ENCODE data around the gene ALKBH7. TPM values are rescaled to one million over a fixed set of nuclear protein-coding genes. Genes with fewer than 3 reads are reported as not detected.
A peak's percentile ranks its signal among the peaks of the same experiment; 100 is the strongest.

The ALKBH7 gene
- total RNA-seq, 4 donors from 2014 or later: 54.5 to 91.1 (median 77.4) TPM

DNA sequence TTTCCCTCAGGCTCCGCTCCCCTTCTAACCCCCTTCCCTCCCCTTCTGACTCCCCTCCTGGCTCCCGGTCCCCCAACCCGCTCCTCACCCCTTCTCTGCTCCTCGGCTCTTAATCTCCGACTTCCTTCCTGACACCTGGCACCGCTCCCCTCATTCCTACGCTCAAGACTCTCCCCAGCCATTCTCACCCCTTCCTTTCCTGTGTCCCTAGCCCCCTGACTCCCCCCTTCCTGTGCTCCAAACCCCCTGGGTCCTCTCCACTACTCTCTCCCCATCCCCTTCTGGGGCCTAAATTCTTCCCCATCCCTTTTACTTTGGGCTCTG lies 10.6 kb upstream of the ALKBH7 start:
- no peak for DNase-seq (ENCODE audit: low spot score in 2 of 2)
- peak overlapping the region; percentile 56 for H3K4me3 ChIP-seq (ENCODE audit: low read depth, poor library complexity, severe bottlenecking)
- TF ChIP-seq, protein P1, sequence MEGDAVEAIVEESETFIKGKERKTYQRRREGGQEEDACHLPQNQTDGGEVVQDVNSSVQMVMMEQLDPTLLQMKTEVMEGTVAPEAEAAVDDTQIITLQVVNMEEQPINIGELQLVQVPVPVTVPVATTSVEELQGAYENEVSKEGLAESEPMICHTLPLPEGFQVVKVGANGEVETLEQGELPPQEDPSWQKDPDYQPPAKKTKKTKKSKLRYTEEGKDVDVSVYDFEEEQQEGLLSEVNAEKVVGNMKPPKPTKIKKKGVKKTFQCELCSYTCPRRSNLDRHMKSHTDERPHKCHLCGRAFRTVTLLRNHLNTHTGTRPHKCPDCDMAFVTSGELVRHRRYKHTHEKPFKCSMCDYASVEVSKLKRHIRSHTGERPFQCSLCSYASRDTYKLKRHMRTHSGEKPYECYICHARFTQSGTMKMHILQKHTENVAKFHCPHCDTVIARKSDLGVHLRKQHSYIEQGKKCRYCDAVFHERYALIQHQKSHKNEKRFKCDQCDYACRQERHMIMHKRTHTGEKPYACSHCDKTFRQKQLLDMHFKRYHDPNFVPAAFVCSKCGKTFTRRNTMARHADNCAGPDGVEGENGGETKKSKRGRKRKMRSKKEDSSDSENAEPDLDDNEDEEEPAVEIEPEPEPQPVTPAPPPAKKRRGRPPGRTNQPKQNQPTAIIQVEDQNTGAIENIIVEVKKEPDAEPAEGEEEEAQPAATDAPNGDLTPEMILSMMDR (IDR thresholded peaks at IDR 0.05): no peak
- TF ChIP-seq POLR2A (IDR thresholded peaks at IDR 0.05): no peak
- WGBS, 2 donors: 0 to 3% methylated on average over 7 of the region's 7 CpGs
- intact Hi-C loops (cut with DNase I; ENCODE audit: low total_unique reads): no loop called here

DNA sequence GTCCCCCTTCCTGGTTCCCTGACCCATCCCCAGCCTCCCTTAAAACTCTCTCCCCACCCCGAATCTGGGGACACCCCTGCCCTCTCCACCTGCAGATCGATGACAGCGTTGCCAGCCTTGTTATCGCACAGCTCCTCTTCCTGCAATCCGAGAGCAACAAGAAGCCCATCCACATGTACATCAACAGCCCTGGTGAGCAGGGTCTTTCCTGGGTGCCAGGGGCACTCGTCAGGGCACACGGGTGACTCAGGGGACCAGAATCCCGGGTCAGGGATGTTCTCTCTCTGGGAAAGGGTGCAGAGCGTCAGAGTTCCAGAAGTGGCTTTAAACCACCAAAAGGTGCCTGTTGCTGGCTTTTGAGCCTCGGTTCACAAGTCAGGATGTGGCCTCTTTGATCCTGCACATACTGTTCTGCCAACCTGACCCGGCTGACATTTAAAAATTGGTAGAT lies 10.2 kb upstream of the ALKBH7 start:
- TF ChIP-seq, protein P1 (IDR thresholded peaks at IDR 0.05): no peak
- H3K4me3 ChIP-seq (ENCODE audit: low read depth, poor library complexity, severe bottlenecking): peak overlapping the region; percentile 56
- WGBS, 2 donors: 18 to 26% methylated on average over 11 of the region's 11 CpGs
- intact Hi-C loops (cut with DNase I; ENCODE audit: low total_unique reads): no loop called here
- DNase-seq (ENCODE audit: low spot score in 2 of 2): no peak

DNA sequence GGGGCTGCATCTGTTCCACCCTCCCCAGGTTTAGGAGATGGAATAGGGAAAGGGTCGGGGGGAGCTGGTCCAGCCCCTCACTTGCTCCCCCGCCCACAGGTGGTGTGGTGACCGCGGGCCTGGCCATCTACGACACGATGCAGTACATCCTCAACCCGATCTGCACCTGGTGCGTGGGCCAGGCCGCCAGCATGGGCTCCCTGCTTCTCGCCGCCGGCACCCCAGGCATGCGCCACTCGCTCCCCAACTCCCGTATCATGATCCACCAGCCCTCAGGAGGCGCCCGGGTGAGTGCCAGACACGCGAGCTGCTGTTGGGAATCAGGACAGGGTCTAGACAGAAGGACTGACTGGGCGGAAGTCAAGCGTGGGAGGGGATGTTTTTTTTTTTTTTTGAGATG lies 8.2 kb upstream of the ALKBH7 start:
- intact Hi-C loops (cut with DNase I; ENCODE audit: low total_unique reads): no loop called here
- TF ChIP-seq POLR2A (IDR thresholded peaks at IDR 0.05): no peak
- TF ChIP-seq, protein P1 (IDR thresholded peaks at IDR 0.05): no peak
- 94 to 98% methylated on average over 21 of the region's 21 CpGs for whole genome bisulfite sequencing, 2 donors
- H3K4me3 ChIP-seq (ENCODE audit: low read depth, poor library complexity, severe bottlenecking): no peak overlapping the region
- no peak for DNase-seq (ENCODE audit: low spot score in 2 of 2)

DNA sequence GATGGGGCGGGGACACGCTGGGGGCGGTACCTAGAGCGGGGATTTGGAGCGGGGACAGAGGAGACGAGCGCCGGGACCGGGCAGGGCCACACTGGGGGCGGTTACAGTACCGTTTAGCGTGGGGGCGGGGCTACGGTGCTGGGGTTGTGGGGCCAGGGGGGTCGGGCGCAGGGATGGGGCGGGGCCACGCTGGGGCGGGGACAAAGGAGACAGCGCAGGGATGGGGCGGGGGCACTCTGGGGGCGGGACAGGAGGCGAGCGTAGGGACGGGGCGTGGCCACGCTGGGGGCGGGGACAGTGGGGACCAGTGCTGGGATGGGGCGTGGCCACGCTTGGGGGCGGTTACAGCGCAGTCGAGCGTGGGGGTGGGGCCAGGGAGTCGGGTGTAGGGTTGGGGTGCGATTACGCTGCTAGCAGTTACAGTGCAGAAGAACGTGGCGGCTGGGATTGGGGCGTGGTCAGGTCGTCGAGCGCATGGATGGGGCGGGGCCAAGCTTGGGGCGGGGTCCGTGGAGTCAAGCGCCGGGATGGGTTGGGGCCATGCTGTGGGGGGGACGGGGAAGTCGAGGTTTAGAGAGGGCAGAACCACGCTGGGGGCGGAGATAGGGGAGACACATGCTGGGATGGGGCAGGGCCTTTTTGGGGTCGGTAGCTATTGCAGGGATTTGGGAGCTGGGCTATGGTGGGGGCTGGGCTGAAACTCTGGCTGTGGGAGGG lies 660 bp downstream of the ALKBH7 start:
- peak; percentile 98 to 100 for DNase-seq (ENCODE audit: low spot score in 2 of 2)
- WGBS, 2 donors: 1 to 2% methylated on average over 49 to 53 of the region's 53 CpGs
- no peak for TF ChIP-seq POLR2A (IDR thresholded peaks at IDR 0.05)
- TF ChIP-seq, protein P1 (IDR thresholded peaks at IDR 0.05): no peak
- intact Hi-C loops (cut with DNase I; ENCODE audit: low total_unique reads): no loop called here
- H3K4me3 ChIP-seq (ENCODE audit: low read depth, poor library complexity, severe bottlenecking): peak overlapping the region; percentile 80

DNA sequence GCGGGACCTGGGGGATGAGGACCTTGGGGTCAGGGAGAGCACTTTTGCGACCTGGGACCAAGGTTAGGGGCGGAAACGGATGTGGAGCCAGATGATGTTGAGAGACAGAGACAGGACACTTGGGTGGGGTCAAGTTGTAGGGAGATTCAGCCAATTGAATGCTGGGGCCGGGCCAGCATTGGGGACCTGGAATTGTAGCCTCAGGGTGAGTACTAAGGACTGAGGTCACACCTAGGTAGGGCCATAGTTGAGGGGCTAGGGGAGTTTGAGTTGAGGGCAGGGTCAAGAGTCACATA lies 1.2 kb downstream of the ALKBH7 start:
- no peak for DNase-seq (ENCODE audit: low spot score in 2 of 2)
- intact Hi-C loops (cut with DNase I; ENCODE audit: low total_unique reads): no loop called here
- no peak for TF ChIP-seq POLR2A (IDR thresholded peaks at IDR 0.05)
- TF ChIP-seq, protein P1 (IDR thresholded peaks at IDR 0.05): no peak
- 14 to 24% methylated on average over 5 of the region's 5 CpGs for WGBS, 2 donors
- no peak overlapping the region for H3K4me3 ChIP-seq (ENCODE audit: low read depth, poor library complexity, severe bottlenecking)

DNA sequence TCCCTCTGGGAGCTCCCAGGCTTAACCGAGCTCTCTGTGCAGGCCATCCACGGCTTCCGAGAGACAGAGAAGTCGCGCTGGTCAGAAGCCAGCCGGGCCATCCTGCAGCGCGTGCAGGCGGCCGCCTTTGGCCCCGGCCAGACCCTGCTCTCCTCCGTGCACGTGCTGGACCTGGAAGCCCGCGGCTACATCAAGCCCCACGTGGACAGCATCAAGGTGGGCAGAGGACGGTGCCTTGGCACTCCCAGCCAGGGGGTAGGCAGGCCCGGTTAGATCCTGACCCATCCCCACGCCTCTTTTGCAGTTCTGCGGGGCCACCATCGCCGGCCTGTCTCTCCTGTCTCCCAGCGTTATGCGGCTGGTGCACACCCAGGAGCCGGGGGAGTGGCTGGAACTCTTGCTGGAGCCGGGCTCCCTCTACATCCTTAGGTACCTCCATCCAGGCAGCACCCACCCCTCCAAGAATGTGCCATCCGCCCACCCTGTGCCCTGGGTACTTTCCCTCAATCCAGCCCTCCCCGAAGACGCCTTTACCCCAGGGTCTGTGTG lies 1.6 kb downstream of the ALKBH7 start:
- peak in 1 of 2 donors; percentile 87 for DNase-seq (ENCODE audit: low spot score in 2 of 2)
- intact Hi-C loops (cut with DNase I; ENCODE audit: low total_unique reads): no loop called here
- TF ChIP-seq POLR2A (IDR thresholded peaks at IDR 0.05): no peak
- TF ChIP-seq, protein P1 (IDR thresholded peaks at IDR 0.05): no peak
- 63 to 73% methylated on average over 21 to 29 of the region's 29 CpGs for WGBS, 2 donors
- H3K4me3 ChIP-seq (ENCODE audit: low read depth, poor library complexity, severe bottlenecking): no peak overlapping the region
